Fibroblast of mammary gland (primary cell): Measurements from ENCODE around the gene PDZRN4.

Experiments
- DNase-seq: peaks from one replicate; pipeline ENCODE4 v3.0.0-alpha.2; 2010; ENCODE audit warnings: low read depth
- H3K4me3 ChIP-seq: 2 replicates; pipeline ENCODE4 v1.5.1; 2011; ENCODE audit warnings: low read depth, mild to moderate bottlenecking, low read length, moderate library complexity; ENCODE audit not compliant: control insufficient read depth
- CTCF ChIP-seq: conservative IDR thresholded peaks from 2 replicates; pipeline ENCODE4 v1.5.1; 2011; ENCODE audit warnings: low read depth, low read length, inconsistent platforms; ENCODE audit not compliant: control insufficient read depth, insufficient read depth

The PDZRN4 gene

GRCh38 chr12:41409628-41410027, 221.5 kb downstream of the PDZRN4 start:
- no peak for TF ChIP-seq CTCF
- no peak overlapping the region for H3K4me3 ChIP-seq
- DNase-seq = no peak

- no peak for TF ChIP-seq CTCF
- no peak overlapping the region for H3K4me3 ChIP-seq
- no peak for DNase-seq
These were observed 230.5 kb downstream of the PDZRN4 start for GRCh38 chr12:41418586-41418985.

- TF ChIP-seq CTCF = no peak
- no peak for DNase-seq
- H3K4me3 ChIP-seq = no peak overlapping the region
These were observed 231.2 kb downstream of the PDZRN4 start for GRCh38 chr12:41419131-41419893.

GRCh38 chr12:41424651-41425050, 236.5 kb downstream of the PDZRN4 start:
- H3K4me3 ChIP-seq = no peak overlapping the region
- no peak for DNase-seq
- no peak for TF ChIP-seq CTCF

GRCh38 chr12:41433460-41433859, 245.3 kb downstream of the PDZRN4 start:
- no peak for DNase-seq
- H3K4me3 ChIP-seq = no peak overlapping the region
- no peak for TF ChIP-seq CTCF

GRCh38 chr12:41436076-41436475, 248.0 kb downstream of the PDZRN4 start:
- H3K4me3 ChIP-seq = no peak overlapping the region
- TF ChIP-seq CTCF = no peak
- no peak for DNase-seq
